Measurements from ENCODE around the gene RAP1GDS1.

DNA sequence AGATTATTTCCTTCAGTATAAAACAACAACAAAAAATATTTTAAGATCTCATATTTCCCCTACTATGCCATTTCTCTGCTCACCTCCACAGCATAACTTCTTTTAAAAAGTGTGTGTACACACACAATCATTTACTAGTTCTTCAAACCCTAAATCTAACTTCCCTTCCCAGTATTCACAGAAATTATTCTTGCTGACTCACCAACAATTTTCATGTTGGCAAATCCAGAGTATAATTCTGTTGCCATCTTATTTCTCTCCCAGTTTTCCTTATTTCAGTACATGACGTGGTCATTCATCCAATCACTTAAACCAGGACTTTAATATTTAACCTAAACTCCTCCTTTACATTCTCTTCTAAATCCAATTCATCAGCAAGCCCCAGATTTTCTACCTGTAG, 11.4 kb upstream of the RAP1GDS1 start:
- TF ChIP-seq, protein P1, sequence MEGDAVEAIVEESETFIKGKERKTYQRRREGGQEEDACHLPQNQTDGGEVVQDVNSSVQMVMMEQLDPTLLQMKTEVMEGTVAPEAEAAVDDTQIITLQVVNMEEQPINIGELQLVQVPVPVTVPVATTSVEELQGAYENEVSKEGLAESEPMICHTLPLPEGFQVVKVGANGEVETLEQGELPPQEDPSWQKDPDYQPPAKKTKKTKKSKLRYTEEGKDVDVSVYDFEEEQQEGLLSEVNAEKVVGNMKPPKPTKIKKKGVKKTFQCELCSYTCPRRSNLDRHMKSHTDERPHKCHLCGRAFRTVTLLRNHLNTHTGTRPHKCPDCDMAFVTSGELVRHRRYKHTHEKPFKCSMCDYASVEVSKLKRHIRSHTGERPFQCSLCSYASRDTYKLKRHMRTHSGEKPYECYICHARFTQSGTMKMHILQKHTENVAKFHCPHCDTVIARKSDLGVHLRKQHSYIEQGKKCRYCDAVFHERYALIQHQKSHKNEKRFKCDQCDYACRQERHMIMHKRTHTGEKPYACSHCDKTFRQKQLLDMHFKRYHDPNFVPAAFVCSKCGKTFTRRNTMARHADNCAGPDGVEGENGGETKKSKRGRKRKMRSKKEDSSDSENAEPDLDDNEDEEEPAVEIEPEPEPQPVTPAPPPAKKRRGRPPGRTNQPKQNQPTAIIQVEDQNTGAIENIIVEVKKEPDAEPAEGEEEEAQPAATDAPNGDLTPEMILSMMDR (IDR thresholded peaks at IDR 0.05; ENCODE audit: insufficient read depth, low read depth, low read length): no peak
- TF ChIP-seq EZH2 (IDR thresholded peaks at IDR 0.05; ENCODE audit: insufficient read depth, low read length): no peak

All from astrocyte (in vitro differentiated cells and primary cell).